NCI-H1105 (cell line): ENCODE measurements around the gene RBM22.

Experiments
- DNase-seq: peaks from one replicate; lab custom pipeline; 2025; lab: John Stamatoyannopoulos, UW

RBM22 gene

DNA sequence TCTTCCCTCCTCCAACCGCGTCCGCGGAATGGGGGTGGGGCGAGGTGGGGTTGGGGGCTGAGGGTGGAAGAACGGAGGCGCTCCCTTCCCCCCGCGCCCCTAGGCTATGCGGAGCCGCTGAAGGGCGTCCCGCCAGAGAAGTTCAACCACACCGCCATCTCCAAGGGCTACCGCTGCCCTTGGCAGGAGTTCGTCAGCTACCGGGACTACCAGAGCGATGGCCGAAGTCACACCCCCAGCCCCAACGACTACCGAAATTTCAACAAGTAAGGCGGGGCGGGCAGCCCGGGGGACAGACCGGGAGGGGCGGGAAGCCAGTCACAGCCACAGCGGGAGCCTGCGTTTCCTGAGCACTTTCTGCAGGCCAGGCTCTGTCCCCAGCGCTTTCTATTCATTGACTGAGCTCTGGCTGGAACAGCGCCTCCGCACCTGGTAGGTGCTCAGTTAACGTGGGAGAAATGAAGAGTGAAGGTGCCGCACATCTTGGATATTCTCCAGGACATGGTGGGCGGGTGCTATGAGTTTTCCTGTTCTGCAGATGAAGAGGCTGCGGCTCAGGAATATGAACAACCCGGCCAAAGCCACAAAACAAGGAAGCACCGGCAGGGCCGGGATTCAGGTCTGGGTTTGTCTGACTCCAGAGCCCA, 28.5 kb downstream of the RBM22 start:
- no peak for DNase-seq

DNA sequence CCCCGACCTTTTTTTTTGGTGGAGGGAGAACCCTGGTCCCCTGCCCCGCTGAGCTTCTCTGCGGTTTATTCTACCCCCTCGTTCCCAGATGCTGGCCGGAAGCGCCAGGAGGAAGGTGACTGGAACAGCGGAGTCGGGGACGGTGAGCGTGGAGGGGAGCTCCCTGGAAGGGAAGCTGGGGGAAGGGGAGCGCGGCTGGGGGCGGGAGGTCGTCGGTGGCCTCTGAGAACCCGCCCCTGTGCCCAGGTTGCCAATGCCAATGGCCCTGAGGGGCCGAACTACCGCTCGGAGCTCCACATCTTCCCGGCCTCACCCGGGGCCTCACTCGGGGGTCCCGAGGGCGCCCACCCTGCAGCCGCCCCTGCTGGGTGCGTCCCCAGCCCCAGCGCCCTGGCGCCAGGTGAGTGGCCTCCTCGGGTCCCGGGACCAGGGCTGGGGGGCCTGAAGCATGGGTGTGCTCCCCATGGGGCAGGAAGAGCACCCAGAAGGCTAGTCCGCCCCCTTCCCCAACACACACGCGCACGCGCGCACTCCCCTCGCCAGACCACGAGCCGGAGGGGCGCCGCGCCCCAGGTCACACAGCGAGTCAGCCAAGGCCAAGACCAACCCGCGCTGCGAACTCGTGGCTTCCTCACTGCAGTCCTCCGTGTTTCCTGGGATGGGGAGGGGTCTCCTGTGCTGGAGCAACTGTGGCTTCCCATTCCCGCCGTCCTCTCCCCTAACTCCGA, 29.2 kb downstream of the RBM22 start:
- no peak for DNase-seq

GRCh38 chr5:150670948-150671310, 29.9 kb downstream of the RBM22 start:
- DNase-seq = no peak

GRCh38 chr5:150670275-150670947, 30.5 kb downstream of the RBM22 start:
- DNase-seq = no peak

DNA sequence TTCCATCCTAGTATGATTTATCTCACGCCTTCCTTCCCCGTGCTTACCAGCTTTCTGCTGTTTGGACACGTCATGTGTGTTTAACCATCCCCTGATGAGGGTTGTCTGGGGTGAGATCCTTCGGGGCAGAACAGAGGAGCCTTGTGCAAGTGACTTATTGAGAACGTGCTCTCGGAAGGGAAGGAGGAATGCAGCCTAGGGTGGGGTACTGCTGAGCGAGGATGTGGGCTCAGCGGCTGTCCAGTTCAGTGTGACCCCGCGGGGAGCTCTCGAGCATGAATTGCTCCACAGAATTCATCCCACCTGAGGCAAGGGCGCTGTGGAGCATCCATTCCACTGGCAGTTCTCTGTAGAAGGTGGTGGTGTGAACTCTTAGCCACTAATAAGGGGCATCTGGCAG, 35.8 kb downstream of the RBM22 start:
- DNase-seq = no peak

DNA sequence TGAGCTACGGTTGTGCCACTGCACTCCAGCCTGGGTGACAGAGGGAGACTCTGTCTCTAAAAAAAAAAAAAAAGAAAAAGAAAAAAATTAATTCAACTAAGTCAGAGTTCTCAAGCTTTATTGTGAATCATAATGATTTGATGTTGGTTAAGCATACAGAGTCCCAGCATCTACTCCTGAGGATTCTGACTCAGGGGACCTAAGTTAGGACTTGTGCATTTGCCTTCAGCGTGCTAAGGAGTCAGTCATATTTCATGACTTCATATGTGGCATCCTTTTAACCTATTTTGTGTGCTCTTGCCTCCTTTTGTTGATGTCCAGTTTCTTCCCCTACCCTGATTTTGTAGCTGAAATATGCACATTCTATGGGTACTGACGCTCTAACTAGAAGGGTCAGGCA, 36.9 kb downstream of the RBM22 start:
- no peak for DNase-seq

DNA sequence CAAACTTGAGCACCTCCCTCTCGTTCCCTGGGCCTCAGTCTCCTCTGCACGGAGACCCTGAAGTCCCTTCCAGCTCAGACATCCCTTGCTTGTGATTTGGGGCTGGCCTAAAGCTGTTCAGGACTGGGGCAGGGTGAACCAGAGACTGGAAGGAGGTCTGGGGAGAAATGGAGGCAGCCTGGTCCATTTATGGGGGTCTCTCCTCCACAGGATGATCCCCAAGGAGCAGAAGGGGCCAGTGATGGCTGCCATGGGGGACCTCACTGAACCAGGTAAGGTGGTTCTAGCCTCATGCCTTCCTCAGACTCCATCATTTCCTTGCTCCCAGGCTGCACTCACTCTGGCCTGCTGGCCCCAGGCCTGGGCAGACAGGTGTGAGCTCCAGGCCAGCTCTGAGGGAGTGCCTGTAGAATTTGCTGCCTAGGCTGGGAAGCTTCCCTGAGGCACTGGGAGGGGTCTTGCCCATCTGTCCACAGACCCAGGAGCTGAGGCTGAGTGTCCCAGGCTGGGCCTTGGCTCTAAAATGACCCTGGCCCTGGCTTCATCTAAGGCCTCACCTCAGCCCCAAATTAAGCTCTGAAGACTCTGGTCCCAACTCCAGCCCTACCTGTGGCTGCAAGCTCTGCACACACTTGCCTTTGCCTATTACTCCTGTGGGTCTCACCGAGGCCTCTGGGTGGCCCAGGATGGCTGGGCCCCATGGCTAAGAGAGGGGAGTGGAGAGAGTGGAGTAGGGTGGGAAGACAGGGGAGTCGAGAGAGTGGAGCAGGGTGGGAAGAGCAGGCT, 37.9 kb downstream of the RBM22 start:
- DNase-seq = no peak

- no peak for DNase-seq
These were observed 38.9 kb downstream of the RBM22 start for GRCh38 chr5:150661821-150662596.

DNA sequence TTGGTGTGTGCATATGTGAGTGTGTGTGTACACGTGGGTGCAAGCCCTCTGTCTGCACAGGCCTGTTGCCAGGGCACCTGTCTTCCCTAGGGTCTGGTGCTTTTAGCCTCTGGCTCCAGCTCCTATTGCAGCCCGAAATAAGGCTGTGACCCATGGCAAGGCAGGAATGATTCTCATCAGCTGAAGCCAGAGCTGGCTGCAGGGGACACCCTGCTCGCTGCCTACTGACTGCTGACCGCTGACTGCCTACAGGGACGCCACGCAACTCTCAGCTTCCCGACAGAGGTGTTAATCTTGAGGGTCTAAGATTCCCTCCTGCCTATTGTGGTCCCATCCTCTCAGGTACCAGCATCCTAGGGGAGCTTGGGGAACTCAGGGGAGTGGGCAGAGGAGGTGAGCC, 39.8 kb downstream of the RBM22 start, which contains the start of gene MYOZ3:
MYOZ3 (plus strand) TSS at position 166 of the 400 bp plus-strand sequence. CDS start 1,691 bp downstream, outside the sequence.
- DNase-seq = no peak

GRCh38 chr5:150660108-150660831, 40.6 kb downstream of the RBM22 start:
- no peak for DNase-seq

- DNase-seq = no peak
These were observed 41.3 kb downstream of the RBM22 start for GRCh38 chr5:150659360-150660107.

DNA sequence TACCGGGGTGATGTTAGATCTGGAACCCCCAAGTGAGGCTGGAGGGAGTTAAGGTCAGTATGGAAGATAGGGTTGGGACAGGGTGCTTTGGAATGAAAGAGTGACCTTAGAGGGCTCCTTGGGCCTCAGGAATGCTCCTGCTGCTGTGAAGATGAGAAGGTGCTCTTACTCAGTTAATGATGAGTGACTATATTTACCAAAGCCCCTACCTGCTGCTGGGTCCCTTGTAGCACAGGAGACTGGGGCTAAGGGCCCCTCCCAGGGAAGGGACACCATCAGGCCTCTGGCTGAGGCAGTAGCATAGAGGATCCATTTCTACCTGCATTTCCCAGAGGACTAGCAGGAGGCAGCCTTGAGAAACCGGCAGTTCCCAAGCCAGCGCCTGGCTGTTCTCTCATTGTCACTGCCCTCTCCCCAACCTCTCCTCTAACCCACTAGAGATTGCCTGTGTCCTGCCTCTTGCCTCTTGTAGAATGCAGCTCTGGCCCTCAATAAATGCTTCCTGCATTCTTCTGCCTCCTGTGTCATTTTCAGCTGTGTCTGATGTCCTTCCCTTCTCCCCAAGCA, 42.1 kb downstream of the RBM22 start:
- no peak for DNase-seq

- no peak for DNase-seq
These were observed 42.7 kb downstream of the RBM22 start for GRCh38 chr5:150658121-150658520.

DNA sequence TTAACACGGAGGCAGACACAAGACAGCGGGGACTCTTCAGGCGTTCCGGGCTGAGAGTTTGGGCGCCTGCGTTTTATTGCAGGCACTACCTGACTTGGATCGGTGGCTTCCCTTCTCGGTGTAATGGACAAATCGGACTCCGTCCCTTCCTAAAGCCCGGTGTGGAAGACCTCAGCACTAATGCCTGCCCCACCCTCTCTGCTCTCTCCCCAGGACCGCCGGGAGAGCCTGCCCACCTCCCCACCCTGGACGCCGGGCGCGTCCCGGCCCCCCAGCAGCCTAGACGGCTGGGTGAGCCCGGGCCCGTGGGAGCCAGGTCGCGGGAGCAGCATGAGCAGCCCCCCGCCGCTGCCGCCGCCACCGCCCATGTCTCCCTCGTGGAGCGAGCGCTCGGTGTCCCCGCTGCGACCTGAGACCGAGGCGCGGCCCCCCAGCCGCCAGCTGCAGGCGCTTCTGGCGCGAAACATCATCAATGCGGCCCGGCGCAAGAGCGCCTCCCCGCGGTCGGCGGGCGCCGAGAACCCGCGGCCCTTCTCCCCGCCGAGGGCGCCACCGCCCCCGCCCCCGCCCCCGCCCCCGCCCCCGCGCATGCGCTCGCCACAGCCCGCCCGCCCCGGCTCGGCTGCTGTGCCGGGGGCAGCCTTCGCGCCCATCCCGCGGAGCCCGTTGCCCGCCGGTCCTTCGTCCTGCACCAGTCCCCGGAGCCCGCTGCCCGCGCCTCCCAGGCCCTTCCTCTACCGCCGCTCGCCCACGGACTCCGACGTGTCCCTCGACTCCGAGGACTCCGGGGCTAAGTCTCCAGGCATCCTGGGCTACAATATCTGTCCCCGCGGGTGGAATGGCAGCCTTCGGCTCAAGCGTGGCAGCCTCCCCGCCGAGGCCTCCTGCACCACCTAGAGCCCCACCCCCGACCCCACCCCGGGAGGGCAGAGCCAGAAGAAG, 44.4 kb downstream of the RBM22 start:
- peak; percentile 45 for DNase-seq

DNA sequence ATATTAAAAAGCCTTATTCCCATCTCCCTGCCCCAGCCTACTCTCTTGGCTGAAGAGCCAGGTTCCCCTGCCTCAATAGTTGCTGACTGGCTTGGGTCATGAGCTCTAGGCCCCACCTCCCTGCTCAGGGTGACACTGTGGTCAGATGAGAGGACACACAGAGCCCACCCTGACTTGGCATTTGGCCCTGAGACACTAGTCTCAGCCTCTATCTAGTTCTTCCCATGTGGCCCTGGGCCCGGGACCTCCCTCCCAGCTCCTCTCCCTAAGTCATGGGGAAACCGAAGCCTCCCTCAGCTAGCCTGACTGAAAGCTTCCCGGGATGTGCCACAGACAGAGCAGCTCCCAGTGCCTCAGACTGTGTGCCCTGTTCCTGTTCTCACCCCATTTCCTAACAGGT, 45.6 kb downstream of the RBM22 start:
- DNase-seq = no peak

- DNase-seq = no peak
These were observed 46.9 kb downstream of the RBM22 start for GRCh38 chr5:150653762-150654556.

DNA sequence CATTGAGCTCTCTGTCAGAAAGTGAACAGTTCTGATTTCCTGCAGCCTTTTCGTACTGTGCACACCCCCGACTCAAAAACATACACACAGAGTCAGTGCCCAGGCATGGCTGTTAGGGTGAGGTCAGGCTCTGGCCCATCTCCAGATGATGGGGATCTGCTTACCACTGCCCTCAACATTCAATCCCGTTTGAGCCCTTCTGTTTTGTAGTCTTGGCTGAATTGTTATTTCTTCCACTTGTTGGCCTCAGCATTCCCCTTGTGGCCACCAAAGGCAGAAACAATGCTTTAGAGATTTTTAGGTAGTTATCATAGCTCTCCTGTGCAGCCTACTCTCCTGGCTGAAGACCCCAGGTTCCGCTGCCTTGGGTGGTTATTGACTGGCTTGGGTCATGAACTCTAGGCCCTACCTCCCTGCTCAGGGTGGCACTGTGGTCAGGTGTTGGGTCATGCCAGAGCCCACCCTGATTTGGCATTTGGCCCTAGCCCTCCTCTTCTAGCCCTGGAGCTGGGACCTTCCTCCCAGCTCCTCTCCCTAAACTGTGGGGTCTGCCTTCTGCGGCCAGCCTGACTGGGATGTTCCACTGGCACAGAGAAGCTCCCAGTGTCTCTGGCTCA, 47.6 kb downstream of the RBM22 start:
- no peak for DNase-seq
